GM12878 (cell line): ENCODE results near the gene FGD6. TPM values are rescaled to one million over a fixed set of nuclear protein-coding genes. Genes with fewer than 3 reads are reported as not detected.
A peak's percentile ranks its signal among the peaks of the same experiment; 100 is the strongest.

Source experiments
- ATF7 ChIP-seq: fragments of 450-650 bp; IDR thresholded peaks from 2 replicates; pipeline ENCODE4 v1.6.1; 2016; ENCODE audit warnings: low read depth, mild to moderate bottlenecking
- BACH1 ChIP-seq: fragments of 450-650 bp; IDR thresholded peaks from 2 replicates; pipeline ENCODE4 v1.6.1; 2017; ENCODE audit warnings: mild to moderate bottlenecking, borderline replicate concordance
- BRCA1 ChIP-seq: IDR thresholded peaks from 2 replicates; pipeline ENCODE4 v1.6.1; 2011; ENCODE audit warnings: low read depth, low read length, improper control_type of control experiment
- CBFB ChIP-seq: IDR thresholded peaks from 2 replicates; pipeline ENCODE4 v1.6.1; 2016; ENCODE audit warnings: antibody characterized with exemption, low read depth
- CREB1 ChIP-seq: IDR thresholded peaks from 2 replicates; pipeline ENCODE4 v1.6.1; 2012; ENCODE audit warnings: low read depth, mild to moderate bottlenecking, inconsistent platforms
- CREM ChIP-seq: IDR thresholded peaks from 2 replicates; pipeline ENCODE4 v1.6.1; 2014; ENCODE audit warnings: antibody characterized with exemption, low read depth
- EZH2 ChIP-seq: IDR thresholded peaks from 2 replicates; pipeline ENCODE4 v1.6.1; 2012; ENCODE audit warnings: low read depth, mild to moderate bottlenecking, control low read depth, inconsistent platforms, low read length, borderline replicate concordance; ENCODE audit not compliant: control insufficient read depth
- FOS ChIP-seq: IDR thresholded peaks from 3 replicates; pipeline ENCODE4 v1.6.1; 2011; ENCODE audit warnings: borderline replicate concordance; ENCODE audit not compliant: insufficient read length; ENCODE audit errors: extremely low read depth
- FOXM1 ChIP-seq: IDR thresholded peaks from 2 replicates; pipeline ENCODE4 v1.6.1; 2012; ENCODE audit warnings: low read depth, mild to moderate bottlenecking, inconsistent platforms, low read length, moderate library complexity
- GATAD2B ChIP-seq: fragments of 450-650 bp; conservative IDR thresholded peaks from 2 replicates; pipeline ENCODE4 v1.6.1; 2017; ENCODE audit warnings: low read depth, mild to moderate bottlenecking, moderate library complexity
- HCFC1 ChIP-seq: fragments of 150-350 bp; IDR thresholded peaks from 2 replicates; pipeline ENCODE4 v1.6.1; 2014; ENCODE audit warnings: low read length
- HDAC2 ChIP-seq: fragments of 200-600 bp; sonication (generic); IDR thresholded peaks from 2 replicates; pipeline ENCODE4 v1.6.1; 2017
- IRF4 ChIP-seq: IDR thresholded peaks from 2 replicates; pipeline ENCODE4 v1.6.1; 2011; ENCODE audit warnings: low read depth, low read length
- KAT2A ChIP-seq: conservative IDR thresholded peaks from 2 replicates; pipeline ENCODE4 v1.6.1; 2011; ENCODE audit warnings: low read depth, low read length; ENCODE audit not compliant: control insufficient read depth
- KDM1A ChIP-seq: fragments of 200-600 bp; sonication (generic); IDR thresholded peaks from 2 replicates; pipeline ENCODE4 v1.6.1; 2016; ENCODE audit warnings: borderline replicate concordance
- MEF2A ChIP-seq: IDR thresholded peaks from 2 replicates; pipeline ENCODE4 v1.6.1; 2011; ENCODE audit warnings: low read depth, mild to moderate bottlenecking, low read length, moderate library complexity; ENCODE audit not compliant: insufficient read depth
- MYC ChIP-seq: IDR thresholded peaks from 2 replicates; pipeline ENCODE4 v1.6.1; 2011; ENCODE audit warnings: mild to moderate bottlenecking, low read length, moderate library complexity, inconsistent platforms; ENCODE audit not compliant: insufficient read depth, insufficient replicate concordance, insufficient read length, severe bottlenecking
- NBN ChIP-seq: fragments of 450-650 bp; IDR thresholded peaks from 2 replicates; pipeline ENCODE4 v1.6.1; 2016
- PAX5 ChIP-seq: IDR thresholded peaks from 2 replicates; pipeline ENCODE4 v1.6.1; 2011; ENCODE audit warnings: low read depth, low read length, borderline replicate concordance
- POU2F2 ChIP-seq: IDR thresholded peaks from 3 replicates; pipeline ENCODE4 v1.6.1; 2011; ENCODE audit warnings: low read depth, mild to moderate bottlenecking, low read length, borderline replicate concordance
- RFX5 ChIP-seq: IDR thresholded peaks from 2 replicates; pipeline ENCODE4 v1.6.1; 2011; ENCODE audit warnings: low read depth, low read length, improper control_type of control experiment
- RUNX3 ChIP-seq: IDR thresholded peaks from 2 replicates; pipeline ENCODE4 v1.6.1; 2012; ENCODE audit warnings: low read length, inconsistent platforms
- SRF ChIP-seq, 2 experiments: IDR thresholded peaks; 2 replicates each; pipeline ENCODE4 v1.6.1; 2011; ENCODE audit warnings: low read depth in 2 of 2, low read length in 2 of 2, mild to moderate bottlenecking in 1 of 2, moderate library complexity in 1 of 2
- TARDBP ChIP-seq: IDR thresholded peaks from 2 replicates; pipeline ENCODE4 v1.6.1; 2016; ENCODE audit warnings: borderline replicate concordance
- TCF12 ChIP-seq: IDR thresholded peaks from 2 replicates; pipeline ENCODE4 v1.6.1; 2011; ENCODE audit warnings: low read depth, mild to moderate bottlenecking, low read length
- ZSCAN29 ChIP-seq: fragments of 450-650 bp; IDR thresholded peaks from 2 replicates; pipeline ENCODE4 v1.6.1; 2017; ENCODE audit warnings: mild to moderate bottlenecking, moderate library complexity
- polyA plus RNA-seq, 11 experiments: library from polyadenylated mRNA; depleted of rRNA in 4 of 11; unstranded in 6 of 11; stranded (reverse) in 5 of 11; fragments of >200 nt; fragmentation: Nextera tagmentation in 4 of 11; fragmentation: Illumina TruSeq in 1 of 11; extraction: Ambion mirVana in 4 of 11; extraction: Trizol in 1 of 11; gene quantifications; 1 replicate in 1 of 11; 2 replicates in 10 of 11; pipeline versions ENCODE4 v1.2.1 to v1.2.3, GENCODE V29; 2011 to 2016; ENCODE audit warnings: inconsistent platforms in 2 of 11, missing spikeins in 2 of 11, low read depth in 1 of 11
- total RNA-seq, 4 experiments: library from RNA; depleted of rRNA in 3 of 4; stranded (reverse); fragments of >200 nt in 3 of 4; fragmentation: Illumina TruSeq in 1 of 4; extraction: Trizol in 1 of 4; gene quantifications; 2 replicates each; pipeline versions ENCODE4 v1.2.1 to v1.2.3, GENCODE V29; 2013 to 2021
- TF ChIP-seq, protein P1 (sequence below): fragments of 450-650 bp; formaldehyde crosslinking; IDR thresholded peaks from 2 replicates; pipeline ENCODE4 v1.5.0; 2022; ENCODE audit warnings: mild to moderate bottlenecking, missing genetic modification characterization
- TF ChIP-seq, protein P2 (sequence below): fragments of 450-650 bp; IDR thresholded peaks from 2 replicates; pipeline ENCODE4 v1.6.1; 2017; ENCODE audit warnings: antibody characterized with exemption, mild to moderate bottlenecking, moderate library complexity

Gene FGD6
- total and polyA plus RNA-seq, 10 of the 15 experiments (the other 5 are each of a cell fraction or from before 2014, with no cell fraction given) = 2.4 to 15.5 (median 8.9) TPM

DNA sequence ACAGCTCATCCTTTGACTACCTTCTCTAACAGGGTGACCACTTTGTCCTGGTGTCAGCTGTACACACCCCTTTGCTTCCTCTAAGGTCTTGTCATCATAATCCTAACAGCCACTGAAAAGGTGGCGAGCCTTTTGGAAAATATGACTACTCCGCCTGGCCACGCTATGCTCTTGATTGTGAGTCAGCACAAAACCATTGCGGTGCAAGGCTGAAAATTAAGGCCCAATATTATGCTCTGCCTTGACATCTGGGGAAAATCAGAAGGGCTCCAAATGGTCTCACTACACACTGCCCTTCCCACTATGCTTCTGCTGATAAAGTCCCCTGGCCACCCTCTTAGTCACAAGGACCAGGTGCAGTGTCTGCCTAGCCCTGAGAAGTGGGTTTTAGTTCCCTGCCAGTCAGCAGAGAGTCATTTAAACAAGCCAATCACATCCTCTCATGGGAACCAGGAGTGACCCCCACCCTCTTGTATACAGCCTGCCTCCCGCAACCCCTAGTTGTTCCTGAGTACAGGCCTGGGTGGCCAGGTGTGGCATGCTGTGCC lies 34.3 kb downstream of the FGD6 start (continued):
- TF ChIP-seq SRF (IDR thresholded peaks at IDR 0.05; ENCODE audit: low read depth in 2 of 2, low read length in 2 of 2) = no peak
- TF ChIP-seq EZH2 = no peak
- 0 out of 2 replicates have a peak, but pooled peaks have one; percentile 26 for TF ChIP-seq CREB1
- TF ChIP-seq TCF12 = 0 out of 2 replicates have a peak, but pooled peaks have one; percentile 41
- TF ChIP-seq NBN = no peak
- TF ChIP-seq FOS = no peak
- TF ChIP-seq ZSCAN29 = no peak
- TF ChIP-seq POU2F2 = no peak
- TF ChIP-seq CREM = peak; percentile 56; the same call in 1 of the 2 replicates
- TF ChIP-seq HDAC2 = no peak
- TF ChIP-seq IRF4 = no peak
- TF ChIP-seq ATF7 = no peak
- no peak for TF ChIP-seq BRCA1
- TF ChIP-seq MEF2A = no peak
- peak; percentile 43; the same call in 1 of the 2 replicates for TF ChIP-seq FOXM1
- no peak for TF ChIP-seq KAT2A
- TF ChIP-seq GATAD2B = no peak
- peak; percentile 80 for TF ChIP-seq RUNX3
- TF ChIP-seq, protein P1, sequence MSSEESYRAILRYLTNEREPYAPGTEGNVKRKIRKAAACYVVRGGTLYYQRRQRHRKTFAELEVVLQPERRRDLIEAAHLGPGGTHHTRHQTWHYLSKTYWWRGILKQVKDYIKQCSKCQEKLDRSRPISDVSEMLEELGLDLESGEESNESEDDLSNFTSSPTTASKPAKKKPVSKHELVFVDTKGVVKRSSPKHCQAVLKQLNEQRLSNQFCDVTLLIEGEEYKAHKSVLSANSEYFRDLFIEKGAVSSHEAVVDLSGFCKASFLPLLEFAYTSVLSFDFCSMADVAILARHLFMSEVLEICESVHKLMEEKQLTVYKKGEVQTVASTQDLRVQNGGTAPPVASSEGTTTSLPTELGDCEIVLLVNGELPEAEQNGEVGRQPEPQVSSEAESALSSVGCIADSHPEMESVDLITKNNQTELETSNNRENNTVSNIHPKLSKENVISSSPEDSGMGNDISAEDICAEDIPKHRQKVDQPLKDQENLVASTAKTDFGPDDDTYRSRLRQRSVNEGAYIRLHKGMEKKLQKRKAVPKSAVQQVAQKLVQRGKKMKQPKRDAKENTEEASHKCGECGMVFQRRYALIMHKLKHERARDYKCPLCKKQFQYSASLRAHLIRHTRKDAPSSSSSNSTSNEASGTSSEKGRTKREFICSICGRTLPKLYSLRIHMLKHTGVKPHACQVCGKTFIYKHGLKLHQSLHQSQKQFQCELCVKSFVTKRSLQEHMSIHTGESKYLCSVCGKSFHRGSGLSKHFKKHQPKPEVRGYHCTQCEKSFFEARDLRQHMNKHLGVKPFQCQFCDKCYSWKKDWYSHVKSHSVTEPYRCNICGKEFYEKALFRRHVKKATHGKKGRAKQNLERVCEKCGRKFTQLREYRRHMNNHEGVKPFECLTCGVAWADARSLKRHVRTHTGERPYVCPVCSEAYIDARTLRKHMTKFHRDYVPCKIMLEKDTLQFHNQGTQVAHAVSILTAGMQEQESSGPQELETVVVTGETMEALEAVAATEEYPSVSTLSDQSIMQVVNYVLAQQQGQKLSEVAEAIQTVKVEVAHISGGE (CRISPR knock-in tag) = no peak
- no peak for TF ChIP-seq HCFC1
- no peak for TF ChIP-seq MYC
- TF ChIP-seq RFX5 = no peak
- TF ChIP-seq PAX5 = no peak
- no peak for TF ChIP-seq TARDBP
- no peak; the same call in 1 of the 2 replicates for TF ChIP-seq BACH1
- TF ChIP-seq, protein P2, sequence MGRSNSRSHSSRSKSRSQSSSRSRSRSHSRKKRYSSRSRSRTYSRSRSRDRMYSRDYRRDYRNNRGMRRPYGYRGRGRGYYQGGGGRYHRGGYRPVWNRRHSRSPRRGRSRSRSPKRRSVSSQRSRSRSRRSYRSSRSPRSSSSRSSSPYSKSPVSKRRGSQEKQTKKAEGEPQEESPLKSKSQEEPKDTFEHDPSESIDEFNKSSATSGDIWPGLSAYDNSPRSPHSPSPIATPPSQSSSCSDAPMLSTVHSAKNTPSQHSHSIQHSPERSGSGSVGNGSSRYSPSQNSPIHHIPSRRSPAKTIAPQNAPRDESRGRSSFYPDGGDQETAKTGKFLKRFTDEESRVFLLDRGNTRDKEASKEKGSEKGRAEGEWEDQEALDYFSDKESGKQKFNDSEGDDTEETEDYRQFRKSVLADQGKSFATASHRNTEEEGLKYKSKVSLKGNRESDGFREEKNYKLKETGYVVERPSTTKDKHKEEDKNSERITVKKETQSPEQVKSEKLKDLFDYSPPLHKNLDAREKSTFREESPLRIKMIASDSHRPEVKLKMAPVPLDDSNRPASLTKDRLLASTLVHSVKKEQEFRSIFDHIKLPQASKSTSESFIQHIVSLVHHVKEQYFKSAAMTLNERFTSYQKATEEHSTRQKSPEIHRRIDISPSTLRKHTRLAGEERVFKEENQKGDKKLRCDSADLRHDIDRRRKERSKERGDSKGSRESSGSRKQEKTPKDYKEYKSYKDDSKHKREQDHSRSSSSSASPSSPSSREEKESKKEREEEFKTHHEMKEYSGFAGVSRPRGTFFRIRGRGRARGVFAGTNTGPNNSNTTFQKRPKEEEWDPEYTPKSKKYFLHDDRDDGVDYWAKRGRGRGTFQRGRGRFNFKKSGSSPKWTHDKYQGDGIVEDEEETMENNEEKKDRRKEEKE = no peak
- TF ChIP-seq CBFB = peak; percentile 19; the same call in 1 of the 2 replicates
- TF ChIP-seq KDM1A = no peak
